ENCODE data around the gene MSH4.

Gene MSH4

GRCh38 chr1:75950176-75950575 is 153.5 kb downstream of the MSH4 start:
- no peak for DNase-seq

GRCh38 chr1:75952016-75952415 is 155.3 kb downstream of the MSH4 start:
- DNase-seq = no peak

DNA sequence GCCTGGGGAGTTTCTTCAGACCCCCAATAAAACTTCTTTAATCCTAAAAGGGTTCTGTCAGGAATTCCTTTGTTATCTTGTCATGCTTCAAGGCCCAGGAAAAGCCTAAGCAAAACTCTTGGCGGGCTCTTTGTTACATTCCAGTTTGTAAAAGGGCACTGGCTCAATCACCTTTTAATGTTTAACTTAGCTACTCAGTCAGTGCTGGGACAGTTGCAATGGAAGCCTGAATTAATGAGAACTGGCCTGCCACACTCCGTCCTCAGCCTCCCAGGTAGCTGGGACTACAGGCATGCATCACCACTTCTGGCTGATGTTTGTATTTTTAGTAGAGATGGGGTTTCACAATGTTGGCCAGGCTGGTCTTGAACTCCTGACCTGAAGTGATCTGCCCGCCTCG is 156.8 kb downstream of the MSH4 start:
- DNase-seq = no peak

DNA sequence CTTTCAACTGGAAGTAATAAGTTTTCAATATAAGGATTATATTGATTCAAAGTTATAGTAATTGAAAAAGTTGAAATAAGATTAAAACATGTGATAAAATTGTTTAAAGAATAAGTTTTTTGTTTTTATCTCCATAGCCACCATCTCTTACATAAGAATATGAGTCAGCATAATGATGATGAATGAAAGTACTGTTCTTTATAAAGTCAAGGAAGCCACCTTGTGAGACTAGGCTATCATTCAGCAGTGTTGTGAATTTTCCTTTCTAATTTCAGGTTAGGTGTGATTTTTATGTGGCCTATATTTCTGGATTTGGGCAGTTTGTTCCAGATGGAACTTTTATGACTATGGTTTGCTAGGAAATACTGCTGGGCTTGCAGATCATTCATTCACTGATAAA is 157.9 kb downstream of the MSH4 start:
- DNase-seq = no peak

Measured in NK-92 treated with Interleukin-12 subunit alpha and Interleukin-12 subunit beta, amount 100 ng/mL, for 24 hours (cell line).